Pancreas (tissue), 10 donors: Measurements from ENCODE around the gene FKBP1A. TPM values are rescaled to one million over a fixed set of nuclear protein-coding genes. Genes with fewer than 3 reads are reported as not detected.

Experiments
- ATAC-seq, 4 donors: fragments of 200-7000 bp; cut with Tn5 transposase; one replicate each; pipeline versions ENCODE4 v1.8.0 to v1.9.1; 2020; ENCODE audit warnings: mild to moderate bottlenecking in 4 of 4, moderate library complexity in 4 of 4
- DNase-seq, 6 donors: peaks; one replicate each; pipeline ENCODE4 v3.0.0-alpha.2; 2020
- FAIRE-seq: peaks from 2 replicates; lab custom pipeline; 2012; peaks lifted over from hg19 to GRCh38; lab: Jason Lieb, UNC
- H3K27ac ChIP-seq, 4 donors: fragments of 200-600 bp; sonication (generic); 1 replicate in 3 of 4; 2 replicates in 1 of 4; pipeline versions ENCODE4 v1.5.0 to v1.8.0; 2020
- H3K27me3 ChIP-seq, 4 donors: fragments of 200-600 bp; one replicate each; pipeline ENCODE4 v1.8.0; 2021
- H3K36me3 ChIP-seq, 3 donors: fragments of 200-600 bp; sonication (generic) in 1 of 3; one replicate each; pipeline versions ENCODE4 v1.5.0 to v1.8.0; 2020 to 2021
- H3K4me1 ChIP-seq, 3 donors: fragments of 200-600 bp; one replicate each; pipeline ENCODE4 v1.8.0; 2021
- H3K4me3 ChIP-seq, 4 donors: fragments of 200-600 bp; sonication (generic) in 2 of 4; one replicate each; pipeline versions ENCODE4 v1.5.0 to v1.8.0; 2020 to 2021
- H3K9me3 ChIP-seq, 4 donors: fragments of 200-600 bp; one replicate each; pipeline ENCODE4 v1.8.0; 2021
- CTCF ChIP-seq, 4 donors: fragments of 200-600 bp; sonication (generic) in 3 of 4; IDR thresholded peaks; one replicate each; pipeline versions ENCODE4 v1.5.0 to v1.8.0; 2021; ENCODE audit warnings: antibody characterized with exemption in 4 of 4
- WGBS, 2 donors: extraction: QIAGEN DNeasy Blood & Tissue Kit; methylation state at CpG; one replicate each; pipeline ENCODE4 v1.1.7; 2013; 5-methylcytosine and 5-hydroxymethylcytosine counted together
- intact Hi-C, 3 donors: fragments of 100-400 bp; cut with DNase I; formaldehyde crosslinking; loops; one replicate each; pipeline versions ENCODE4 v1.11.1 to v1.14.2; 2022
- polyA plus RNA-seq, 2 donors: library from polyadenylated mRNA; stranded (reverse); fragments of 200-250 nt; gene quantifications; one replicate each; pipeline ENCODE4 v1.2.3, GENCODE V29; 2013
- total RNA-seq, 6 donors: library from RNA; stranded (reverse); fragmentation: NEBNext Ultra II Directional in 4 of 6; extraction: Animal tissue kit (Norgen Biotek cat#: 25700) in 4 of 6; gene quantifications; one replicate each; pipeline versions ENCODE4 v1.2.1 to v1.2.4, GENCODE V29; 2021 to 2023
- donor health status: healthy with polysubstance abuse.
- donor health status: DM: no; HTN: no; CAD: no; lungs with moderate emphysema.
- donor health status: DM: no; HTN: no; CAD: no.
- donor health status: control.
- donor health status: control.
- donor health status: Bipolar disorder and iron deficiency.
- donor health status: DM: yes; HTN: yes; CAD: no.
- donor health status: DM: no; HTN: no; CAD: no.
- donor health status: DM: no; HTN: no; CAD: no.
- donor health status: DM: yes; HTN: yes; CAD: no.

Gene FKBP1A
- total and polyA plus RNA-seq, 8 donors: 40.2 to 104 (median 67.3) TPM

GRCh38 chr20:1438361-1438760, 45.5 kb upstream of the FKBP1A start:
- intact Hi-C loops: no loop called here
- TF ChIP-seq CTCF (IDR thresholded peaks at IDR 0.05): no peak
- no peak for FAIRE-seq
- Histone ChIP-seq H3K4me1 (no peaks in the 10 kb centered on the region), H3K27ac (no peak overlapping the region), H3K4me3 (no peak overlapping the region), H3K9me3 (no peaks in the 10 kb centered on the region), H3K36me3 (peaks cover 0 to 14% (median 9%) of the 10 kb centered on the region in 3 donors), H3K27me3 (no peaks in the 10 kb centered on the region)
- no peak for ATAC-seq
- WGBS, 2 donors: 41 to 50% methylated on average over 1 of the region's 1 CpG
- no peak for DNase-seq

DNA sequence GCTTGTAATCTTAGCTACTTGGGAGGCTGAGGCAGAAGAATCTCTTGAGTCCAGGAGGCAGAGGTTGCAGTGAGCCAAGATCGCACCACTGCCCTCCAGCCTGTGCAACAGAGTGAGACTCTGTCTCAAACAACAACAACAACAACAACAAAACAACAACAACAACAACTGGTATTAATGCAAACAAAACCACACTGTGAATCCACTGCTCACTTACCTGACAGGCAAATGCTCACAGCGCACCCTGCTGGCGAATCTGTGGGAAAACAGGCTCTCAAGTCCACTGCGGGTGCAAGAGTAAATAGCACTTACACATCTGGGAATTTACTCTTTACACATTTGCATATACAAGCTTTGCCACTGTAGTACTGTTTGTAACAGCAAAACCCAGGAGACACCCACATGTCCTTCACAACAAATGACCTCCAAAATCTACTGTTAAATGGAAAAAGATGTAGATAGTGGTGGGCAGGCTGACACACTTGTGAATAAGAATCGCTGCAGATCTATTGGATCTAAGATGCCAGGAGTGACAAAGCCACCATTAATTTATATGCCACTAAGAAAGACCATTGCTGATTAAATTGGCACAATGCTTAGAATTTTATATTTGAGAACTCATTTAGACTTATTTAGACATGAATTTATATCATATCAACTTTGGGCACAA, 44.5 kb upstream of the FKBP1A start:
- peaks cover 0 to 4% (median 3%) of the 10 kb centered on the region in 3 donors for H3K36me3 ChIP-seq
- WGBS, 2 donors: 29 to 34% methylated on average over 5 of the region's 5 CpGs
- H3K27me3 ChIP-seq: no peaks in the 10 kb centered on the region
- H3K4me3 ChIP-seq: no peak overlapping the region
- no peaks in the 10 kb centered on the region for H3K9me3 ChIP-seq
- peak; percentile 35 to 86 (median 70) for DNase-seq
- ATAC-seq: peak; percentile 64 to 93 (median 88)
- no peak overlapping the region for H3K27ac ChIP-seq
- TF ChIP-seq CTCF (IDR thresholded peaks at IDR 0.05): peak; percentile 46 to 82 (median 70)
- no peak for FAIRE-seq
- intact Hi-C loops: no loop called here
- no peaks in the 10 kb centered on the region for H3K4me1 ChIP-seq

- H3K9me3 ChIP-seq: no peaks in the 10 kb centered on the region
- H3K36me3 ChIP-seq: no peaks in the 10 kb centered on the region
- DNase-seq: no peak
- H3K4me1 ChIP-seq: no peaks in the 10 kb centered on the region
- no peak for ATAC-seq
- no peaks in the 10 kb centered on the region for H3K27me3 ChIP-seq
- no peak for TF ChIP-seq CTCF (IDR thresholded peaks at IDR 0.05)
- FAIRE-seq: no peak
- no peak overlapping the region for H3K4me3 ChIP-seq
- no peak overlapping the region for H3K27ac ChIP-seq
- WGBS, 2 donors: 86 to 87% methylated on average over 8 of the region's 8 CpGs
- intact Hi-C loops: no loop called here
These were observed 43.4 kb upstream of the FKBP1A start for GRCh38 chr20:1436263-1436662.

DNA sequence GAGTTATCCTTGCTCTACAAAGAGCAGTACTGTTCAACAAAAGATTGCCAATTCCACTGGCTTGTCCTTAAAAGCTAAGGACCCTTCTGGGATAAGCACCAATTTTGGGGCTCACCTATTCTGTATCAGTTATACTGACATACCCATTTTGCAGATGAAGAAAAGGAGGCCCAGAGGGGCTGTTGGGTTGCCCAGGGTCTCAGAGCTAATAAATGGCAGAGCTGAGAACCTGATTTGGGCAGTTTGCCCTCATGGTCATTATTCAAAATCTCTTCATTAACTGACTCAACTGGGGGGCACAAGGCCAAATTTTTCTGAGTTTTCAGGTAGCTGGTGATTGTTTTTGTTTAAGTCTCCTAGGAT, 42.5 kb upstream of the FKBP1A start:
- Histone ChIP-seq H3K36me3 (no peaks in the 10 kb centered on the region), H3K27ac (no peak overlapping the region), H3K4me1 (no peaks in the 10 kb centered on the region), H3K9me3 (no peaks in the 10 kb centered on the region), H3K27me3 (no peaks in the 10 kb centered on the region), H3K4me3 (no peak overlapping the region)
- TF ChIP-seq CTCF (IDR thresholded peaks at IDR 0.05): no peak
- FAIRE-seq (no peak), DNase-seq (no peak), ATAC-seq (no peak)
- intact Hi-C loops: no loop called here

- no peaks in the 10 kb centered on the region for H3K9me3 ChIP-seq
- H3K4me3 ChIP-seq: no peak overlapping the region
- intact Hi-C loops: no loop called here
- no peaks in the 10 kb centered on the region for H3K27me3 ChIP-seq
- H3K27ac ChIP-seq: no peak overlapping the region
- DNase-seq: peak in 1 of 6 donors; percentile 30
- WGBS, 2 donors: 80 to 89% methylated on average over 2 of the region's 2 CpGs
- no peaks in the 10 kb centered on the region for H3K4me1 ChIP-seq
- FAIRE-seq: no peak
- TF ChIP-seq CTCF (IDR thresholded peaks at IDR 0.05): no peak
- no peaks in the 10 kb centered on the region for H3K36me3 ChIP-seq
- ATAC-seq: peak in 3 of 4 donors; percentile 26 to 67 (median 64)
These were observed 41.9 kb upstream of the FKBP1A start for GRCh38 chr20:1434571-1435336.
